ENCODE measurements around the gene LRCOL1. TPM values are rescaled to one million over a fixed set of nuclear protein-coding genes. Genes with fewer than 3 reads are reported as not detected.

LRCOL1 gene
- total and polyA plus RNA-seq, 2 experiments from 2014 or later = 1.7 TPM; not detected in 1

GRCh38 chr12:132651444-132652100 is 41.2 kb upstream of the LRCOL1 start (continued):
- TF ChIP-seq, protein P1, sequence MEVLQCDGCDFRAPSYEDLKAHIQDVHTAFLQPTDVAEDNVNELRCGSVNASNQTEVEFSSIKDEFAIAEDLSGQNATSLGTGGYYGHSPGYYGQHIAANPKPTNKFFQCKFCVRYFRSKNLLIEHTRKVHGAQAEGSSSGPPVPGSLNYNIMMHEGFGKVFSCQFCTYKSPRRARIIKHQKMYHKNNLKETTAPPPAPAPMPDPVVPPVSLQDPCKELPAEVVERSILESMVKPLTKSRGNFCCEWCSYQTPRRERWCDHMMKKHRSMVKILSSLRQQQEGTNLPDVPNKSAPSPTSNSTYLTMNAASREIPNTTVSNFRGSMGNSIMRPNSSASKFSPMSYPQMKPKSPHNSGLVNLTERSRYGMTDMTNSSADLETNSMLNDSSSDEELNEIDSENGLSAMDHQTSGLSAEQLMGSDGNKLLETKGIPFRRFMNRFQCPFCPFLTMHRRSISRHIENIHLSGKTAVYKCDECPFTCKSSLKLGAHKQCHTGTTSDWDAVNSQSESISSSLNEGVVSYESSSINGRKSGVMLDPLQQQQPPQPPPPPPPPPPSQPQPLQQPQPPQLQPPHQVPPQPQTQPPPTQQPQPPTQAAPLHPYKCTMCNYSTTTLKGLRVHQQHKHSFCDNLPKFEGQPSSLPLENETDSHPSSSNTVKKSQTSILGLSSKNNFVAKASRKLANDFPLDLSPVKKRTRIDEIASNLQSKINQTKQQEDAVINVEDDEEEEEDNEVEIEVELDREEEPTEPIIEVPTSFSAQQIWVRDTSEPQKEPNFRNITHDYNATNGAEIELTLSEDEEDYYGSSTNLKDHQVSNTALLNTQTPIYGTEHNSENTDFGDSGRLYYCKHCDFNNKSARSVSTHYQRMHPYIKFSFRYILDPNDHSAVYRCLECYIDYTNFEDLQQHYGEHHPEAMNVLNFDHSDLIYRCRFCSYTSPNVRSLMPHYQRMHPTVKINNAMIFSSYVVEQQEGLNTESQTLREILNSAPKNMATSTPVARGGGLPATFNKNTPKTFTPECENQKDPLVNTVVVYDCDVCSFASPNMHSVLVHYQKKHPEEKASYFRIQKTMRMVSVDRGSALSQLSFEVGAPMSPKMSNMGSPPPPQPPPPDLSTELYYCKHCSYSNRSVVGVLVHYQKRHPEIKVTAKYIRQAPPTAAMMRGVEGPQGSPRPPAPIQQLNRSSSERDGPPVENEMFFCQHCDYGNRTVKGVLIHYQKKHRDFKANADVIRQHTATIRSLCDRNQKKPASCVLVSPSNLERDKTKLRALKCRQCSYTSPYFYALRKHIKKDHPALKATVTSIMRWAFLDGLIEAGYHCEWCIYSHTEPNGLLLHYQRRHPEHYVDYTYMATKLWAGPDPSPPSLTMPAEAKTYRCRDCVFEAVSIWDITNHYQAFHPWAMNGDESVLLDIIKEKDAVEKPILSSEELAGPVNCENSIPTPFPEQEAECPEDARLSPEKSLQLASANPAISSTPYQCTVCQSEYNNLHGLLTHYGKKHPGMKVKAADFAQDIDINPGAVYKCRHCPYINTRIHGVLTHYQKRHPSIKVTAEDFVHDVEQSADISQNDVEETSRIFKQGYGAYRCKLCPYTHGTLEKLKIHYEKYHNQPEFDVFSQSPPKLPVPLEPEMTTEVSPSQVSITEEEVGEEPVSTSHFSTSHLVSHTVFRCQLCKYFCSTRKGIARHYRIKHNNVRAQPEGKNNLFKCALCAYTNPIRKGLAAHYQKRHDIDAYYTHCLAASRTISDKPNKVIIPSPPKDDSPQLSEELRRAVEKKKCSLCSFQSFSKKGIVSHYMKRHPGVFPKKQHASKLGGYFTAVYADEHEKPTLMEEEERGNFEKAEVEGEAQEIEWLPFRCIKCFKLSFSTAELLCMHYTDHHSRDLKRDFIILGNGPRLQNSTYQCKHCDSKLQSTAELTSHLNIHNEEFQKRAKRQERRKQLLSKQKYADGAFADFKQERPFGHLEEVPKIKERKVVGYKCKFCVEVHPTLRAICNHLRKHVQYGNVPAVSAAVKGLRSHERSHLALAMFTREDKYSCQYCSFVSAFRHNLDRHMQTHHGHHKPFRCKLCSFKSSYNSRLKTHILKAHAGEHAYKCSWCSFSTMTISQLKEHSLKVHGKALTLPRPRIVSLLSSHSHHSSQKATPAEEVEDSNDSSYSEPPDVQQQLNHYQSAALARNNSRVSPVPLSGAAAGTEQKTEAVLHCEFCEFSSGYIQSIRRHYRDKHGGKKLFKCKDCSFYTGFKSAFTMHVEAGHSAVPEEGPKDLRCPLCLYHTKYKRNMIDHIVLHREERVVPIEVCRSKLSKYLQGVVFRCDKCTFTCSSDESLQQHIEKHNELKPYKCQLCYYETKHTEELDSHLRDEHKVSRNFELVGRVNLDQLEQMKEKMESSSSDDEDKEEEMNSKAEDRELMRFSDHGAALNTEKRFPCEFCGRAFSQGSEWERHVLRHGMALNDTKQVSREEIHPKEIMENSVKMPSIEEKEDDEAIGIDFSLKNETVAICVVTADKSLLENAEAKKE (CRISPR knock-in tag; IDR thresholded peaks at IDR 0.05) = no peak
- TF ChIP-seq, protein P2, sequence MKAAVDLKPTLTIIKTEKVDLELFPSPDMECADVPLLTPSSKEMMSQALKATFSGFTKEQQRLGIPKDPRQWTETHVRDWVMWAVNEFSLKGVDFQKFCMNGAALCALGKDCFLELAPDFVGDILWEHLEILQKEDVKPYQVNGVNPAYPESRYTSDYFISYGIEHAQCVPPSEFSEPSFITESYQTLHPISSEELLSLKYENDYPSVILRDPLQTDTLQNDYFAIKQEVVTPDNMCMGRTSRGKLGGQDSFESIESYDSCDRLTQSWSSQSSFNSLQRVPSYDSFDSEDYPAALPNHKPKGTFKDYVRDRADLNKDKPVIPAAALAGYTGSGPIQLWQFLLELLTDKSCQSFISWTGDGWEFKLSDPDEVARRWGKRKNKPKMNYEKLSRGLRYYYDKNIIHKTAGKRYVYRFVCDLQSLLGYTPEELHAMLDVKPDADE (IDR thresholded peaks at IDR 0.05) = no peak
- no peak for TF ChIP-seq JUNB (IDR thresholded peaks at IDR 0.05; ENCODE audit: unreplicated experiment)
- no peak for TF ChIP-seq EZH2 (IDR thresholded peaks at IDR 0.05; ENCODE audit: low read depth, unreplicated experiment)

DNA sequence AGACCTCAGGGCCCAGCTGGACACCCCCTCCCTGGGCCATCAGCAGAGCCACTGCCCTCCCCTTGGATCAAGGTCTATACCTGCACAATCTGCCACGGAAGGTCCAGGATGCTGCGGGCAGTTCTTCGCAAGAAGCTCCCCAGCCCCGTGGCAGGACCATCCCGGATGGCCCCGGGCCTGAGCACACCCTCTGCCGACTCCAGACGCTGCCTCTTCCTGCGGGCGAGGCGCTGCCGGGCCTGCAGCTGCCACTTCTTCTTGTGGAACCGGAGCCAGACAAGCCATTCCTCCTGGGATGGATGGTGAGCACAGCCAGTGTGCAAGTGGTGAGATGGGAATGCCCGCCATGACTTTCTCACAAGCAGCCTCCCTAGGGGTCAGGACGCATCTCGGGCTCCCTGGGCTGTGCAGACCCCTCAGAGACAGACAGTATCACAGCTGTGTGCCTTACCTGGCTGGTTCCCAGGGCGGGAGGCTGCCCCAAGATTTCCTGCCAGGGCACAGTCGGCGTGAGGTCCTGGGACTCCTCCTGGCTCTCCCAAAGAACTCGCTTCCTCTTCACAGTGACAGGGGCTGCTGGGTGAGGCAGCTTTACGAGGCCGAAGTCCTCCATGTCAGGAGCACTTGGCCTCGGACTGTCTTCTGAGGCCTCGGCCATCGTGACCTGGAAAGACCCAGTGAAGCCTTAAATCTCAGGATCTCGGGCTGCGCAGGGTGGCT is 39.0 kb upstream of the LRCOL1 start:
- H3K36me3 ChIP-seq (ENCODE audit: insufficient read depth) = peaks cover 49% of the 10 kb centered on the region
- Mint-ChIP-seq H3K27me3 (ENCODE audit: insufficient read depth, low read depth, poor library complexity) (peaks cover 2% of the 10 kb centered on the region), H3K4me3 (no peak overlapping the region), H3K27ac (no peak overlapping the region), H3K9me3 (no peaks in the 10 kb centered on the region), H3K36me3 (ENCODE audit: low read depth) (peaks cover 81% of the 10 kb centered on the region), H3K4me1 (no peaks in the 10 kb centered on the region)
- H3K4me3 ChIP-seq = no peak overlapping the region
- H3K27me3 ChIP-seq (ENCODE audit: insufficient read depth) = no peaks in the 10 kb centered on the region
- no peaks in the 10 kb centered on the region for H3K4me1 ChIP-seq (ENCODE audit: insufficient read depth)
- H3K9me2 ChIP-seq (ENCODE audit: insufficient read depth) = no peaks in the 10 kb centered on the region
- H2AFZ ChIP-seq = no peak overlapping the region
- H3K79me2 ChIP-seq (replicated peaks; ENCODE audit: insufficient read depth) = no peaks in the 10 kb centered on the region
- H3K27ac ChIP-seq (ENCODE audit: low read depth) = no peak overlapping the region
- ATAC-seq (no peak), DNase-seq (ENCODE audit: low spot score) (no peak)
- H4K20me1 ChIP-seq (replicated peaks; ENCODE audit: insufficient read depth) = peaks cover 17% of the 10 kb centered on the region
- no peak overlapping the region for H3K4me2 ChIP-seq
- no peaks in the 10 kb centered on the region for H3F3A ChIP-seq (replicated peaks; ENCODE audit: low read depth)
- no peak for TF ChIP-seq ZNF331 (CRISPR knock-in tag; IDR thresholded peaks at IDR 0.05; ENCODE audit: low read depth)
- no peak for TF ChIP-seq CREB1 (CRISPR knock-in tag; IDR thresholded peaks at IDR 0.05; ENCODE audit: low read depth)
- no peak for TF ChIP-seq ZNF114 (CRISPR knock-in tag; IDR thresholded peaks at IDR 0.05)
